Tibial nerve (tissue), 4 donors: ENCODE data around the gene RBFA.

ENCODE experiments used
- EP300 ChIP-seq, 2 donors: sonication (generic); formaldehyde crosslinking; IDR thresholded peaks; one replicate each; pipeline ENCODE4 v1.6.1; 2017; ENCODE audit warnings: antibody characterized with exemption in 2 of 2, mild to moderate bottlenecking in 1 of 2
- POLR2A ChIP-seq, 2 donors: fragments of 450-650 bp; IDR thresholded peaks; one replicate each; pipeline ENCODE4 v1.6.1; 2017; ENCODE audit warnings: antibody characterized with exemption in 2 of 2, mild to moderate bottlenecking in 2 of 2, moderate library complexity in 2 of 2
- TF ChIP-seq, protein P1 (sequence below), 5 experiments: fragments of 200-600 bp in 3 of 5; fragments of 450-650 bp in 2 of 5; sonication (generic) in 3 of 5; IDR thresholded peaks; one replicate each; pipeline ENCODE4 v1.5.1; 2016 to 2019; ENCODE audit warnings: antibody characterized with exemption in 5 of 5, mild to moderate bottlenecking in 3 of 5, moderate library complexity in 2 of 5

DNA sequence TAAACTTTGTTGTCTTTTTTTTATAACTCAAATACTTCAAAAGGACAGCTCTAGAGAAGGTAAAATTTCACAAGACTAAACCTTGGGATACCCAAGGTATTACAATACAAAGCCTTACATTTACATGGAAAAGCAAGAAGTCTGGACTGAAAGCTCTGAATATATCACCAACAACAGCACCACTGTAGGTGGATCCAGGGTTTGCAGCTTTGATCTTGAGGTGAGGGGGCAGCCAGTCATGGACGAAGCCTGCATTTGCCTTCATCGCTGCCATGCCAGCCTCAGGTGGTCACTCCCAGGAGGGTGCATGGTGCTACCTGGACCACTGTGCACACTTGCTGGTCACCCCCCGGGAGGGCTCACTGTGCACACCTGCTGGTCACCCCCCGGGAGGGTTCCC lies 36.6 kb downstream of the RBFA start:
- TF ChIP-seq, protein P1, sequence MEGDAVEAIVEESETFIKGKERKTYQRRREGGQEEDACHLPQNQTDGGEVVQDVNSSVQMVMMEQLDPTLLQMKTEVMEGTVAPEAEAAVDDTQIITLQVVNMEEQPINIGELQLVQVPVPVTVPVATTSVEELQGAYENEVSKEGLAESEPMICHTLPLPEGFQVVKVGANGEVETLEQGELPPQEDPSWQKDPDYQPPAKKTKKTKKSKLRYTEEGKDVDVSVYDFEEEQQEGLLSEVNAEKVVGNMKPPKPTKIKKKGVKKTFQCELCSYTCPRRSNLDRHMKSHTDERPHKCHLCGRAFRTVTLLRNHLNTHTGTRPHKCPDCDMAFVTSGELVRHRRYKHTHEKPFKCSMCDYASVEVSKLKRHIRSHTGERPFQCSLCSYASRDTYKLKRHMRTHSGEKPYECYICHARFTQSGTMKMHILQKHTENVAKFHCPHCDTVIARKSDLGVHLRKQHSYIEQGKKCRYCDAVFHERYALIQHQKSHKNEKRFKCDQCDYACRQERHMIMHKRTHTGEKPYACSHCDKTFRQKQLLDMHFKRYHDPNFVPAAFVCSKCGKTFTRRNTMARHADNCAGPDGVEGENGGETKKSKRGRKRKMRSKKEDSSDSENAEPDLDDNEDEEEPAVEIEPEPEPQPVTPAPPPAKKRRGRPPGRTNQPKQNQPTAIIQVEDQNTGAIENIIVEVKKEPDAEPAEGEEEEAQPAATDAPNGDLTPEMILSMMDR (IDR thresholded peaks at IDR 0.05), result no peak
- TF ChIP-seq POLR2A (IDR thresholded peaks at IDR 0.05) (no peak), EP300 (IDR thresholded peaks at IDR 0.05) (no peak)
